Measurements from ENCODE around the gene TARBP1. TPM values are rescaled to one million over a fixed set of nuclear protein-coding genes. Genes with fewer than 3 reads are reported as not detected.

The TARBP1 gene
- total and polyA plus RNA-seq, 2 of the 13 experiments (the other 11 are each of a cell fraction or from before 2014, with no cell fraction given), result 37.7 to 67.0 TPM

- TF ChIP-seq HNF4G (IDR thresholded peaks at IDR 0.05; ENCODE audit: borderline replicate concordance, low read depth, low read length) (peak; percentile 50; the same call in 1 of the 2 replicates), HNF4G (CRISPR knock-in tag; IDR thresholded peaks at IDR 0.05; ENCODE audit: borderline replicate concordance, low read depth) (no peak), ZNF891 (CRISPR knock-in tag; IDR thresholded peaks at IDR 0.05) (no peak), SIX1 (CRISPR knock-in tag; IDR thresholded peaks at IDR 0.05; ENCODE audit: borderline replicate concordance) (peak; percentile 83), ZBTB21 (CRISPR knock-in tag; IDR thresholded peaks at IDR 0.05) (no peak), TCF7L2 (IDR thresholded peaks at IDR 0.05; ENCODE audit: low read depth, low read length) (peak; percentile 93), NR2F6 (IDR thresholded peaks at IDR 0.05) (peak; percentile 70), NR2F6 (CRISPR knock-in tag; IDR thresholded peaks at IDR 0.05) (0 out of 2 replicates have a peak, but pooled peaks have one; percentile 46), ZNF878 (CRISPR knock-in tag; IDR thresholded peaks at IDR 0.05) (no peak), HNF1A (IDR thresholded peaks at IDR 0.05; ENCODE audit: low read depth) (peak; percentile 77), HNF1A (CRISPR knock-in tag; IDR thresholded peaks at IDR 0.05; ENCODE audit: borderline replicate concordance) (peak; percentile 71; the same call in 1 of the 2 replicates), ZBTB49 (CRISPR knock-in tag; IDR thresholded peaks at IDR 0.05; ENCODE audit: borderline replicate concordance) (no peak), SOX13 (IDR thresholded peaks at IDR 0.05) (0 out of 2 replicates have a peak, but pooled peaks have one; percentile 12), SOX13 (CRISPR knock-in tag; conservative IDR thresholded peaks at IDR 0.05 in 1 of 2, IDR thresholded peaks at IDR 0.05 in 1 of 2) (peak in 1 of 2 experiments; percentile 85; a peak in 2 of 4 replicates)
These were observed 97.1 kb downstream of the TARBP1 start (continued) for GRCh38 chr1:234381699-234382555.
